ENCODE results near the gene TARP.
"Not testable (repeated sequence)": the region's sequence is repeated elsewhere in the genome, so short reads cannot be mapped to it uniquely, and the experiment has no call there.

TARP gene

DNA sequence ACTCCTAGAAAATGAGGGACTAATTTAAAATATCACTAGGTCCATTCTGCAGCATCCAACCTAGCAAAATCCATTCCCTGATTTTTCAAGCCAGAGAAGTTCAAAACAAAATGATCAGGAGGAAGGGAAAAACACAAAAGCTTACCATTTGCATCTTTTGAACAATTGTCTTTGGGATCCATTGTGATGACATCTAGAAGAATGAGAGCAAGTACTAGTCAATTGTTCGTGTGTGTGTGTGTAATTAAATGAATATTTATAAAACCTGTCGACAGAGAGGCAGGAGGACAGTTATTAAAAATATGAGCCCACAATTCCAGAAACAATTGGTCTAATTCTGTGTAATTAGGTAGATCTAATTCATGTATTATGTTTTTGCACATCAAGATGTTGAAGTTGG is 11.4 kb downstream of the TARP start:
- DNase-seq (ENCODE audit: low spot score) = not testable (repeated sequence)

DNA sequence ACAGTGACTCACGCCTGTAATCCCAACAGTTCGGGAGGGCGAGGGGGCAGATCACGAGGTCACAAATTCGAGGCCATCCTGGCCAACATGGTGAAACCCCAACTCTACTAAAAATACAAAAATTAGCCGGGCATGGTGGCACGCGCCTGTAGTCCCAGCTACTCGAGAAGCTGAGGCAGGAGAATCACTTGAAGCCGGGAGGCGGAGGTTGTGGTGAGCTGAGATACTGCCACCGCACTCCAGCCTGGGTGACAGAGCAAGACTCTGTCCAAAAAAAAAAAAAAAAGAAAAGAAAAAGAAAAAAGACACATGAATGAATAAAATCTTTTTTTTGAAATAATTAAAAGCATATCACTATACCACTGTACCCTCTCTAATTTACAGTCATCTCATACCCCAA is 11.8 kb downstream of the TARP start:
- not testable (repeated sequence) for DNase-seq (ENCODE audit: low spot score)

DNA sequence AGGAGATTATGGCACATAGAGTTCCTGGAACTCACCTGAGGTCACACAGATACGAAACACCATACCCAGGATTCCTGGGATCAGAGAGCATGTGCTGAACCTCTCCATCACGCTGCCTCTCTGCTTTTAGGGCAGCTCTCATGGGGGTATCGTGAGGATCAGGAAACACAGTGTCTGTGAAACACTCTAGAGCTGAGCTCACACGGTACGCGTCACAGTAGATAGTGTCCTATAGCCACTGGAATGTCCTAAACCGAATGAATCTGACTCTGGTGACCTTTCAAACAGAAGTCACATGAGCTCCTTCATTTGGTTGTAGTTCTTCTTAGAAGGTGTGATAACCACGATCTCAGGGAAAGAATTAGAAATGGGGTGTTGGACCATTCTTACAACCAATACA is 14.3 kb downstream of the TARP start:
- not testable (repeated sequence) for DNase-seq (ENCODE audit: low spot score)

DNA sequence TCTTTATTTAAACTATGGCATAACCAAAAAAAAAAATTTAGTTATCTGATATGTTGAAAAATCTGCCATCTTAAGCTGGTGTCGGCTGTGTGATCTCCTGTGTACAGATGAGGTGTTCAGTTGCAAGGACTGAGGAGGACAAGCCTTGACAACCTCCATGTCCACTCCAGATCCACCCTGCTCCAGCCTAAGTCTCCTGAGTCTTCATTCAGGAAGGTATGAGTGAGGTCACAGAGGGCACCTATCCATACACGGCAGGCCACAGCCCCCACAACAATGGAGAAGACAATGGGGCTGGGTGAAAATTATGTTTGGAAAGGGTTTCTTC is 16.1 kb downstream of the TARP start:
- no peak for DNase-seq (ENCODE audit: low spot score)

DNA sequence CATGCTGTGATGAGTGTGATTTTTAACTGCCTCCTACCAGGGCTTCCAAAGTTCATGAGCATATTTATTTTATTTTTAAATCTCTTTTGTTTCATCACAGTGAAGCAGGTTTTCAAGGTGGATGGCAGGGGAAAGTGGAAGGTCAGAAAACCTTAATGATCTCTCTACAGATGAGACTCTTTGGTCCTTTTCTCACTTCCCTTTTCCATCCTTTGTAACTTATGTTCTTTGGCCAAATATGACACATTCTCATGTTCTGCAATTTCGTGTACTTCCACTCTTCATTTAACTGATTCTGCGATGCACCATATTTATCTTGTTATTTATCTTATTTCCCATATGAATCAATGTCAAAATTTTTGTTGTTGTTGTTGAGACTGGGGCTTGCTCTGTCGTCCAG is 23.6 kb downstream of the TARP start:
- DNase-seq (ENCODE audit: low spot score) = not testable (repeated sequence)

DNA sequence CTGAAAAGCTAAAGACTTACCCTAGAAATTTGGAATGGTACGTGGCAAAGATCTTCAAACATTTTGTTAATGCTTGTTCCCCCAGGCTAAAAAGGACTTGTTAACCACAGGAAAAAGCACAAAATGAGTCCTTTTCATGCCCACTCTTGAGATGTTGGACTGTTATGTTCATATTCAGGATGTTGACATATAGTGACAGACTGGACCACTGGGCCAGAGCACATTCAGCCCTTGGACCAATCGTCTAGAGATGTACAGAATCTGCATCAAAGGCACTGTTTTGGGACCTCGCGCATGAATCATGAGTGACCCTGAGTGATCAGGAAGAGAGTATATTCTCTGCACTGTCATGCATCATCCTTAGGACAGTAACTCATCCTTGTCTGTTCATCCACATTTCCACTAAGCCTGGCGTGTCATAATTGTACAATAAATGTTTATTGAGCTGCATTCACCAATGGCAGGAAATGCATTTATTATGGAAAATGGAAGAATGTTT is 25.3 kb downstream of the TARP start:
- no peak for DNase-seq (ENCODE audit: low spot score)

DNA sequence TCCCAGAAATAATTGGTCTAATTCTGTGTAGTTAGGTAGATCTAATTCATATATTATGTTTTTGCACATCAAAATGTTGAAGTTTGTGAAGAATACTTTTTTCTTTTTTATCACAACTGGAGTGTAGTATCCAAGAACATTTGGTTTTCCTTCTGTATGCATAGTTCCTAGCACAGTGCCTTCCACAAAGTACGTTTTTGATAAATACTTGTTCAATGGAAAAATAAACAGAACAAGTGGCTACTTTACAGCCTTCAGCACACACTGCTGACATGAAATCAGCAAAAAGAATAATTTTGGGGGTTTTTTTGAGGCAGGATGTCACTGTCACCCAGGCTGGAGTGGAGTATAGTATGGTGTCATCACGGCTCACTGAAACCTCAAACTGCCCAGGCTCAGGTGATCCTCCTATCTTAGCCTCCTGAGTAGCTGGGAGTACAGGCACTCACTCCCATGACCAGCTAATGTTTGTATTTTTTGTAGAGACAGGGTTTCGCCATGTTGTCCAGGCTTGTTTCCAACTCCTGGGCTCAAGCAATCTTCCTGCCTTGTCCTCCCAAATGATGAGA is 27.9 kb downstream of the TARP start:
- DNase-seq (ENCODE audit: low spot score) = no peak

DNA sequence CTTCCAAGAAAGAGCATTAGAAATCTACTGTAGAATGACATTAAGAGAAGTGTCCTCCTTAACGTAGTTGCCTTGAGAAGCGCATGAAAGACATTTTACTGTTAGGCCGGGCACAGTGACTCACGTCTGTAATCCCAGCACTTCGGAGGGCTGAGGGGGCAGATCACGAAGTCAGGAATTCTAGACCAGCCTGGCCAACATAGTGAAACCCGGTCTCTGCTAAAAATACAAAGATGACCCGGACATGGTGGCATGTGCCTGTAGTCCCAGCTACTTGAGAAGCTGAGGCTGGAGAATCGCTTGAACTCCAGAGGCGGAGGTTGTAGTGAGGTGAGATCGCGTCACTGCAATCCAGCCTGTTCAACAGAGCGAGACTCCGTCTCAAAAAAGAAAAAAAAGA is 28.9 kb downstream of the TARP start:
- DNase-seq (ENCODE audit: low spot score) = no peak

DNA sequence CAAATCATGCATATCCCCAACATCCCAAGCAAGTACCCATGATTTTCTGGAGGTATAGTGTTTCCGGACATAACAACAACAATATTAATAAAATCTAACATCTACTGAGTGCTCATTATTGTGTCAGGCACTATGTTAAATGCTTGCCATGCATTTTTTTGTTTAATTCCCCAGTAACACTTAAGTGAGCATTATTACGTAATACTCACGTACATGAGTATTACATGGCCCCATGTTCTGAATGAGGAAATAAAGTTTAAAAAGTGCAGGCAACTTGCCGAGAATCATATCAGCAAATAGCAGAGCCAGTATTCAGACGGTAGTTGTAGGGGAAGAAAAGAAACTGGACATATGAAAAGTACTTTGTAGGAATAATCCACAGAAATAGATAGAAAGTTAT is 30.1 kb downstream of the TARP start:
- not testable (repeated sequence) for DNase-seq (ENCODE audit: low spot score)

DNA sequence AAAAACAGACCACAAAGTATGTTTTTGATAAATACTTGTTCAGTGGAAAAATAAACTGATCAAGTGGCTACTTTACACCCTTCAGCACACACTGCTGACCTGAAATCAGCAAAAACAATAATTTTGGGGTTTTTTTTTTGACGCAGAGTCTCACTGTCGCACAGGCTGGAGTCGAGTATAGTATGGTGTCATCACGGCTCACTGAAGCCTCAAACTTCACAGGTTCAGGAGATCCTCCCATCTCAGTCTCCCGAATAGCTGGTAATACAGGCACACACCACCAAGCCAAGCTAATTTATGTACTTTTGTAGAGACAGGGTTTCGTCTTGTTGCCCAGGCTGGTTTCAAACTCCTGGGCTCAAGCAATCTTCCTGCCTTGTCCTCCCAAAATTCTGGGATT is 30.6 kb downstream of the TARP start:
- DNase-seq (ENCODE audit: low spot score) = no peak

DNA sequence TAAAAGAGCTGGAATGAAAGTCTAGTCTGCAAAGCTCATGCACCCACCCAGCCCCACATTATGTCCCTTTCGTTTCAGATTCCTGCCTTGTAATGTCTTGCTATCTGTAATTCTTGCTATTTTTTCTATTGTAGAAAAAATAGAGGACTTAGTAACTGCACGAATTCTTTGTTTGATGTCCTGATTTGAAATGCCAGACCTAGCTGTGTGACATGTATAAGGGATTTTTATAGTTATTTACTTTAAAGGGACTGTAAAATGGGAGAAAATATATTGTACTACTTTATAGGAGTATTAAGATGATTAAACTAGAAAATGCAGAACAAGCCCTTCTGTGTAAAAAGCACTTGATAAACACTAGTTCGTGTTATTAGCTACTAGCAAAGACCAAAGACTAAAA is 32.4 kb downstream of the TARP start:
- DNase-seq (ENCODE audit: low spot score) = no peak

DNA sequence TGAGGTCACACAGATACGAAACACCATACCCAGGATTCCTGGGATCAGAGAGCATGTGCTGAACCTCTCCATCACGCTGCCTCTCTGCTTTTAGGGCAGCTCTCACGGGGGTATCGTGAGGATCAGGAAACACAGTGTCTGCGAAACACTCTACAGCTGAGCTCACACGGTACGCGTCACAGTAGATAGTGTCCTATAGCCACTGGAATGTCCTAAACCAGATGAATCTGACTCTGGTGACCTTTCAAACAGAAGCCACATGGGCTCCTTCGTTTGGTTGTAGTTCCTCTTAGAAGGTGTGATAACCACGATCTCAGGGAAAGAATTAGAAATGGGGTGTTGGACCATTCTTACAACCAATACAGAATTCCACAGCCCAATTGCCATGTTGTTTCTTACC is 34.3 kb downstream of the TARP start:
- not testable (repeated sequence) for DNase-seq (ENCODE audit: low spot score)

DNA sequence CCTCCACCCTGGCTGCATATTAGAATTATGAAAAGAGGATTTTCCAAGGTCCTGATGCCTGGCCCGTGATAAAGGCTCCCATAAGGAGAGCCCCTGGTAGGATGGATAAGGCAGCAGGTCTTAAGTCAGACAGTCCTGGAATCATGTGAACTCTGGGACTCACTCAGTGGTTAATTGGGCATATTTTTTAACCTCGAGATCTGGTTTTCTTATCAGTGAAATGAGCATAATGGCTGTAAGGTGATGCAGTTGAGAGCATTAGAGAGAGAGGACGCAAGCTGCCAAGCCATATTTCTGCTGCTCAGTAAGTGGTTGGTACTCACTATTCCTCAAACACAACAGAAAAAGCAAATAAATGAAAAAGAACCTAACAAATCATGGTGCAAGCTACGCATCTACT is 37.8 kb downstream of the TARP start:
- DNase-seq (ENCODE audit: low spot score) = no peak

DNA sequence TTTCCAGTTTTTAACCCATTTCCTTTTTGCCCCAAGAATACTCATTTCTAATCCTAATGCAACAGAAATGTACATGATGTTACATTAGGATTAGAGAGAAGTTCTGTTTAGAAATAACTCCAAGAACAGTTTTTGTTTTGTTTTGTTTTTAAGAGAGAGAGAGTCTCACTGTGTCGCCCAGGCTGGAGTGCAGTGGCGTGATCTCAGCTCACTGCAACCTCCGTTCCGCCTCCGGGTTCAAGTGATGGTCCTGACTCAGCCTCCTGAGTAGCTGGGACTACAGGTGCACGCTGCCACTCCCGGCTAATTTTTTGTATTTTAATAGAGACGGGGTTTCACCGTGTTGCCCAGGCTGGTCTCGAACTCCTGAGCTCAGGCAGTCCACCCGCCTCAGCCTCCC is 38.7 kb downstream of the TARP start:
- DNase-seq (ENCODE audit: low spot score) = not testable (repeated sequence)

DNA sequence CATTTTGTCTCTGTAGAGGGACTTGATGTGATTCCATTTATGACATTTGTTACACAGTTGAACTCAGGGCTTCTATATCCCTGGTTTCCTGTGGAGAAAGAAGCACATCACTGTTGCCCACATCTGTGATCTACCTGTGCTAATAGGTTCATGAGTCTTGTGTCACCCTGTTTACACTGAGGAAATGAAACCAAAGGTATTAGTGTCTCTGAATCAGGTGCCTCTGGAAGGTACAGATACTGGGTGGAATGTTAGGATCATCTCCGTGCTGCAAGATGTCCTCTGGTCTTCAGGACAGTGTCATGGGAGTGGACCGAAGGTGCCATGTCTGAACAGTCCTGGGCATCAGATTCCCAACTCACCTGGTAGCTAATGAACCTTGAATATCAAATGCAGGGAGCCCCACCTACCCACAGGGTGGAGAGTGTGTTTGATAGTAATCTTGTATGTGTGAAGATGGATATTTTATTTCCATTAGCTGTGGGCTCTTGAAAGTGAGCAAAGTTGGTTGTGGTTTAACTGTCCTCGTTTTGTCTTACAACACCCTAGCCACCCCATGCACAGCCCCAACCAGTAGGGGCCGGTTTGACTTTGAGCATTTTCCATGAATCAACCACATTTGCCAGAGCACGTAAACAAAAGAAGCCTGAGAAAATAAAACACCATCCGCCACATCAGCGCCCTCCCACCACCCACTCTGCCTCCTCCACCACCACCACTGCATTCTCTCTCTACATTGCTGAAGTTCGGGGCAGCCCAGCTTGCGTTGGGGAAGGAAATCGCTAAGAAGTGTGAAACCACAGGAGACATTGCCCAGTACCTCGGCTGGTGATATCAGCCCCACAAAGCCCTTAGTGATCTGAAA is 40.7 kb downstream of the TARP start:
- no peak for DNase-seq (ENCODE audit: low spot score)

DNA sequence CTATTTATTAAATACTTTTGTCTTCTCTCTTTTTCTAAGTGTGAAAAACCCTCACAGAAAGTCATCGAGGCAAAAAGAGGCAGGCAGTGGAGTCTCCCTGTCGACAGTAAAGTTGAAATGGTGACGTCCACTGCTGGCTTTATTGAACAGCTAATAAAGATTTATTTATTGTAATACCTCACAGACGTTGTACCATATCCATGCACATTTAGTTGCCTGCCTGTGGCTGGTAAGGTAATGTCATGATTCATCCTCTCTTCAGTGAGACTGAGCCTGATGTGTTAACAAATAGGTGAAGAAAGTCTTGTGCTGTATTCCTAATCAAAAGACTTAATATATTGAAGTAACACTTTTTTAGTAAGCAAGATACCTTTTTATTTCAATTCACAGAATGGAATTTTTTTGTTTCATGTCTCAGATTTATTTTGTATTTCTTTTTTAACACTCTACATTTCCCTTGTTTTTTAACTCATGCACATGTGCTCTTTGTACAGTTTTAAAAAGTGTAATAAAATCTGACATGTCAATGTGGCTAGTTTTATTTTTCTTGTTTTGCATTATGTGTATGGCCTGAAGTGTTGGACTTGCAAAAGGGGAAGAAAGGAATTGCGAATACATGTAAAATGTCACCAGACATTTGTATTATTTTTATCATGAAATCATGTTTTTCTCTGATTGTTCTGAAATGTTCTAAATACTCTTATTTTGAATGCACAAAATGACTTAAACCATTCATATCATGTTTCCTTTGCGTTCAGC is 43.4 kb downstream of the TARP start:
- DNase-seq (ENCODE audit: low spot score) = no peak

DNA sequence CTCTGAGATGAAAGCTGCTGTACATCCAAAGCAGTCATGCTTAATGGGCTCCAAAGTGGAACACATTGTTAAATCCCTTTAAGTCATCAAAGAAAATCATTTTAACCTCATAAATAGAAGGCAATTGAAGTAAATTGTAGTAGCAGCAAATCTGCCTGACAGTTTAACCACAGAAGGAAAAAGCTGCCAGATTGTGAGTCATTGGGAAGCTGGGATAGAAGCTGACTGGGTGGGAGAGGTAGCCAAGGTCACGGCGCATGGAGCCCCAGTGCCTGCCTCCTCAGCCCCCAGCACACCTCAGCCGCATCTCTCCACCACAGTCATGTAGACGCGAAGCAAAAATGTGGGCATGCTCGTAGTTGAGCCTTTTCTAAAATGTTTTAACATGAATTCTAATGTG is 44.0 kb downstream of the TARP start:
- no peak for DNase-seq (ENCODE audit: low spot score)

DNA sequence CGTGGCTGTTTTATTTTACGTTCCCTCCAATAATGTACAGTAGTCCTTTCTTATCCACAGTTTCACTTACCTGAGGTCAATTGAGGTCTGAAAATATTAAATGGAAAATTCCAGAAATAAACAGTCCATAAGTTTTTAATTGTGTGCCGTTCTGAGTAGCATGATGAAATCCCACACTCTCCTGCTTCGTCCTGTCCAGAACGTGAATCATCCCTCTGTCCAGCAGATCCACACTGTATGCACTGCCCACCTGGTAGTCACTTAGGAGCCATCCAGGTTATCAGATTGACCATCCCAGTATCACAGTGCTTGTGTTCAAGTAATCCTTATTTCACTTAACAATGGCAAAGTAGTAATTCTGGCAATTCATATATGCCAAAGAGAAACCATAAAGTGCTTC is 49.0 kb downstream of the TARP start:
- DNase-seq (ENCODE audit: low spot score) = no peak

DNA sequence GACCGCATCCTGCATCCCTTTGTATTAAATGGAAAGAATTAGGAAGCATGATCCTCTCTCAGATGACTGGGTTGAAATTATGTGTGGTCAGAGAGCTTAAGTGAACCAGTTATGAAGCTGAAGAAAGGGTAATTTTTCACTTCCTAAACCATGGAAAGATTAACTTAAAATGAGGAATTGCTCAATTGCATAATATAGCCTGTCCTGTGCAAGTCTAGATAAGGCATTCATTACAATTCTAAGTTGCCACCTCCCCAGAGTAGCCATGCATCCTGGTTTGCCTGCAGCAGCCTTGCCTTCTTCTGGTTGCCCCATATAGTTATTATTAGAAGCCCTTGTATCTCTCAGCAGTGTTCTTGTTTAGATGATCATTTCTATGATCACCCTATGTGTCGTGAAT is 50.1 kb downstream of the TARP start:
- DNase-seq (ENCODE audit: low spot score) = no peak

DNA sequence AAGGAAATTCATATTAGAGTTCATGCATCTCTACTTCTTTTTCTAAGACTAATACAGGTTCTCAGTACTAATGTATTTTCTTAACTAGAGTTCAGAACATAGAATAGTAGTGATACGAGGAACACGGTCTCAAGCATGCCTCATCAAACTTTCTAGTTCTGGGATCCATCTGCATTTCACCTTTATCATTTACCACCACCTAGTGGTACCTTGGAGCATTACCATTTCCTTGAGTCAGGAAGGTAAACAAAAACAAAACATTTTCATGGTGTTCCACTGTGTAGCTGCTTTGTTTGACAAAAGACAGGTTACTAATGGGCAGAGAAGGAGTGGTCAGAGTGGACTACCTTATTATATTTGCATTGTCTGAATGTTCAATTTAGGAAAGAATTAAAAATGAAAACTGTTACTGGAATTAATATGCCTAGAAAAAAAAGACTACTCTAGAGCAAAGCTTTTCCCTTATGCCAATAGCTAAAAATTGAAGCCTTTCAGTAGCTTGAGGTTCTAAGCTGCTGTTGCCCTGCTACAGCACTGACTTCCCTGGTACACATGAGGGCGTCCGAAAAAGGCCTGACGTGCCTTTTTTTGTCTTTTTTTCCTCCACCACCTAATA is 50.8 kb downstream of the TARP start:
- peak; percentile 43 for DNase-seq (ENCODE audit: low spot score)

DNA sequence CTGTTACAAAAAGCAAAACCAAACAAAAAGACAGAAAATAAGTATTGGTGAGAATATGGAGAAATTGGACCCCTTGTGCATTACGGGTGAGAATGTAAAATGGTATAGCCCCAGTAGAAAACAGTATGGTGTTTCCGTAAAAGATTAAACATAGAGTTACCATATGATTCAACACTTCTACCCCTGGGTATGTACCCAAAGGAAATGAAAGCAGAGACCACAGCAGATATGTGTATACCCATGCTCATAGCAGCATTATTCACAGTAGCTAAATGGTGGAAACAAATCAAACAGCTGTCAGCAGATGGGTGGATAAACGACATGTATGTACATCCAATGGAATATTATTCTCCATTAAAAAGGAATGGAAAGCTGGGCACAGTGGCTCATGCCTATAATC is 53.0 kb downstream of the TARP start:
- DNase-seq (ENCODE audit: low spot score) = no peak

DNA sequence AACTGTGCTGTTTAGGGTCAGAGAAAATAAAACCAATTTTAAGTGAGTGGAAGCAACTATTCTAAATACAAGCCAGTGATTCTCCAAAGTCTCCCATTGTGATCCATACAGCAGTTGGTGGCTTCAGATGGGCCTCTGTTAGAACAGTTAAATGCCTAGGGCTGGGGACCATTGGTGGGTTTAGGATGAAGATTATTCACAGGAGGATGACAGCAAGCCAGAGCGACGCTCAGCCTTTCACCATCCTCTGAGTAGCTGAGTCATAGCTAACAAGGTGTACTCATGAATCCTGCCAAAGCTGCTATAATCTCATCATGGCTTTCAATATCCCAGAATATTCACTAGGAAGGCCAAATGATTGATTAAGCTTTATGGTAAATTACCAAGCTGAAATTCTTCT is 55.8 kb downstream of the TARP start:
- DNase-seq (ENCODE audit: low spot score) = no peak
